C4-2B (cell line): ENCODE data around the gene IRF1.

Source experiments
- CTCF ChIP-seq: fragments of 450-650 bp; conservative IDR thresholded peaks from 2 replicates; pipeline ENCODE4 v1.5.1; 2017; ENCODE audit warnings: mild to moderate bottlenecking
- ZFX ChIP-seq: fragments of 450-650 bp; IDR thresholded peaks from 2 replicates; pipeline ENCODE4 v1.6.1; 2017

- no peak for TF ChIP-seq CTCF
- no peak for TF ChIP-seq ZFX
Observed at GRCh38 chr5:132438917-132439316, 51.7 kb downstream of the IRF1 start.
